Measurements from ENCODE around the gene MRTFB. TPM values are rescaled to one million over a fixed set of nuclear protein-coding genes. Genes with fewer than 3 reads are reported as not detected.

The MRTFB gene
- total RNA-seq, 1 experiment from 2014 or later, result 5.3 TPM

GRCh38 chr16:14186007-14186794, 115.1 kb downstream of the MRTFB start:
- DNase-seq (ENCODE audit: low read depth), result peak; percentile 55

DNA sequence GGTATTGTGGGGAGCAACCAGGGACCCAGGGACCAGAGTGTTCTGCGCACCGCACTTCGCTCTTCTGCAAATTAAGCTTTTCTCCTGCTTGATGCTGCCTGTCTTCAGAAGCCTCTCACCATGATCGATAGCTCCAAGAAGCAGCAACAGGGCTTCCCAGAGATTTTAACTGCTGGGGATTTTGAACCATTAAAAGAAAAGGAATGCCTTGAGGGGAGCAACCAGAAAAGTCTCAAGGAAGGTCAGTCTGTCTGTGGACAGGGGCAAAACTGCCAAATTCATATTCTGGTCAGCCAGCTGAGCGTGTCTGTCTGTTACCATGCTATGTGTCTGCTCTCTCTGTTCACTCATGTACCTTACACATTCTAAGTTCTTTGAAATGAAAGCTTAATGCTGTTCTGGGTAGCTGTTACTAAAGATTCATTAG, 115.7 kb downstream of the MRTFB start:
- no peak for DNase-seq (ENCODE audit: low read depth)

DNA sequence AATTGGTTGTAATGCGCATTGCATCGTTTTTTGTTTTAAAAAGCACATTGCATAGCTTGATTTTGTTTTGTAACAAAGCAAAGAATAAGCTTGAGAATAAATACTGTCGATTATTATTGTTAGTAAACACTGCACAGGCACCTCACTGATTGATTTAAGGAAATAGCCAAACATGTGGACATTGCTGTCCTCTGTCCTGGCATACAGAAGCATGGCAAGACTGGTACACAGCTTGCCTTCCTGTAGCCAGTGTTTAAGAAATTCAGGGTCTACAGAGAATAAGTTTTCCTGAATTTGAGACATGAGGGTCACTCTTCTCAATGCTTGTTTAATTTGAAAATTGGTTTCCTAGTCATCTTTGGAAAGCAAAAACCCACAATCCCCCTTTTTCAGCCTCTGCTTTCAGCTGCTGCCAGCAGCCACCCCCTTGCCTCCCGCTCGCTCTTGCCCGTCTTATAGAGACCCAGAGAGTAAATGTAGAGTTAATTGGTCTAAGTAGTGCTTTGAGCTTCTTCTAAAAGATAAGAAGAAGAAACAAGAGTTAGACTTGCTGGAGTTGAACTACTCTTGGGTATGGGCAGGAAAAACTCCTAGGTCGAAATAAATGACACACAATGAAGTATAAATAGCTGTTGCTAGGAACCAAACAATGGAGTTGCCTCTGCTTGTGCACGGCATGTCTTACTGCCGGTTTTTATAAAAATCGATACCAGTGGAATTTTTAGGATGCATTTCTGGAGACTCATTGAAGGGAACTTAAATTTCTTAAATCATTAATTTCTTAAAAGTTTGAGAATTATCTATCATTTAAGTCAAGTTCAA, 116.6 kb downstream of the MRTFB start:
- no peak for DNase-seq (ENCODE audit: low read depth)

DNA sequence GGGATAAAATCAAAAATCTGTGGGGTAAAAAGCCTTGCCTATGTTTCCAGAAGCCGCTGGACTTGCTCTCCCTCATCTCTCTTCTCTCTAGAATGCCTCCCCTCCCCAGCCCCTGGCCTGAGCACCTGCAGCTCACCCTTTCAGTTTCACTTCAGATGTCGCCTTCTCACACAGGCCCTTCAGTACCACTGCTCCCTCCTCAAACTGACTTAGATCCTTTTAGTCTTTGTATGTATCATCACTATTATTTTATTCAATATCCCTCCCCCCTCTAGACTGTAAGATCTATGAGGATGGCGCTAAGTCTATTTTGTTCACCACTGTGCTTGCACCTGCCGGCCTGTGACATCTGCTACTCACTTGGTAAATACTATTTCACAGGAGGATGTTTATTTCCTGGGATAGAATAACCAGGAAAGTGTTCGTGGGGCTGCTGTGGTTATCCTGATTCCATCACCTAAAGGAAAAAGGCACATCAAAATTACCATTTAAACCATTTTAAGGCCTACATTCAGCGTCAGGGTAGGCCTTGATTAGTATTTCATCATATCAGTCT, 122.3 kb downstream of the MRTFB start:
- no peak for DNase-seq (ENCODE audit: low read depth)

DNA sequence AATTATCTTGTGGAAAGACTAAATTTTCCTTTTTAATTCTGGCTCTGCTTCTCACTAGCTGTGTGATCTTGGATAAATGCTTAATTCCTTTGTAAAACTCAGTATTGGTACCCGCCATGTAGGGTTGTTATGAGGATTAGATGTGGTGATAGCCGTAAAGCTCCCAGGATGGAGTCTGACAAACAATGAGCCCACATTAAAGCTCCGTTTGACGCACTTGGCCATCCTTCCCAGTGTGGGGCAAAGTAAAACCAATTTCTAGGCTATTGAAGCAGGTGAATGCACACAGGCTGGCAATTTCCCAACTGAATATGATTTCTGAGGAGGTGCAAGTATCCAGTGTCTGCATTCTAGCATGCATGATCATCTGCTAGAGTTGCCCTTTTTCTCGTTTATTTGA, 123.6 kb downstream of the MRTFB start:
- no peak for DNase-seq (ENCODE audit: low read depth)

- no peak for DNase-seq (ENCODE audit: low read depth)
These were observed 124.9 kb downstream of the MRTFB start for GRCh38 chr16:14196011-14196410.

- DNase-seq (ENCODE audit: low read depth), result no peak
These were observed 125.4 kb downstream of the MRTFB start for GRCh38 chr16:14196539-14196938.

DNA sequence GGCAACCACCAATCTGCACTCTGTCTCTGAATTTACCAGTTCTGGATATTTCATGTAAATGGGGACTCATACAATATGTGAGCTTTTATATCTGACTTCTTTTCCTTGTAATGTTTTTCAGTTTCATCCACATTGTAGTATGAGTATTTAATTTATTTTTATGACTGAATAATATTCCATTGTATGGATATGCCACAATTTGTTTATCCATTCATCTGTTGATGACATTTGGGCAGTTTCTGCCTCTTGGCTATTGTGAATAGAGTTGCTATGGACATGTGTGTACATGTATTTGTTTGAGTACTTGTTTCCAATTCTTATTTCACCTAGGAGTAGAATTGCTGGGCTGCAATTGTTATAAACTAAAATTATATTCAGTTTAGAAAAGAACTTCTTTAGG, 126.9 kb downstream of the MRTFB start:
- no peak for DNase-seq (ENCODE audit: low read depth)

GRCh38 chr16:14198572-14198971, 127.5 kb downstream of the MRTFB start:
- no peak for DNase-seq (ENCODE audit: low read depth)

- DNase-seq (ENCODE audit: low read depth), result no peak
These were observed 128.1 kb downstream of the MRTFB start for GRCh38 chr16:14199199-14199598.

- no peak for DNase-seq (ENCODE audit: low read depth)
These were observed 128.5 kb downstream of the MRTFB start for GRCh38 chr16:14199624-14200023.

DNA sequence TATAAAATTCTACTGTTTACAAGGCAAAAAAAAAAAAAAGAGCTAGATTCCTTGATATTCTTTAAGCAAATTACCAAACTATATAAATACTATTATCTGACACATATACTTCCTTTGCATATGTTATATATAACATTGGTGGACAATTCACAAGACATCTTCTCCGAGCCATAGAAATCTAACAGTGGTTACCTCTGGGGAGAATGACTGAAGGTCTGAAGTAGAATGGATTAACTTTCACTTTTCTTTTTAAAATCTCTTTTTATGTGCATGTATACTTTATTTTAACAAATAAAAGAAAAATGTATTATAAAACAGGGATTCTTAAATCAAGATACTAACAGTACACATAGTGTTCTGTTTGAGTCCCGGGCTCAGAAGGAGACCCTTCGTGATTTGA, 131.0 kb downstream of the MRTFB start:
- DNase-seq (ENCODE audit: low read depth), result no peak

DNA sequence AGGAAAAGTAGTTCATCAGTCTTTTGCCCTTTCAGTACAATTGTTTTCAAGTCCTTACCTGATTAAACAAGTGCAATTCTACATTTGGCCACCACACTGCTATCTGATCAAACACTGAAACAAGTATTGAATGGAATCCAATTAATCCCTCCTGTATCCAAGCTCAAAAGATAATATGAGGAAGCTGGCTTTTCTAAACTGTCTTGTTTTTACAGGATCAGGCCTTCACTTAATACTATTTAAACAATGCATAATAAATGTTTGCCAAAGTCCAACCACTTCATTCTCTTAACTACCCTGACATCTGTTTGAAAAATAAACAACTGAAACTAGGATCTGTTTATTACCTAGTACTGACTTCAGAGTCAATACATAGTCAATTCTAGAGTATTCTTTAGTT, 131.6 kb downstream of the MRTFB start:
- DNase-seq (ENCODE audit: low read depth), result no peak

GRCh38 chr16:14203166-14203565, 132.0 kb downstream of the MRTFB start:
- no peak for DNase-seq (ENCODE audit: low read depth)

DNA sequence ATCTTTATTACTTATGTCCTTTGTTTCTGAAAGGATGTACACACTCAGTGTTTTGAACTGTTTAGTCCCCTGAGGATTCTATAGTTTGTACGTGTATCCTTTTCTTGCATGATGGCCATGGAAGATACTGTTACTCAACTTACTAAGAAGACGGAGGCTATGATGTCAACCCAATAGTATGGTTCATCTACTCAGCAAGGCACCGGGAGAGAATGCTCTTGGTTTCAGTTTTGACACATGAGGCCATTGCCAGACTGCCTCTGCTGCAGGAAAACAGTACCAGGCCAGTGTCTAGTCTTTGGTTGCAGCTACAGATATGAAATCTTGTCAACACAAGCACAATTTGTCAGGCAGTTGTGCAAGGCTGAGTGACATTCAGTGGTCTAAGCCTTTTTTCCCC, 134.5 kb downstream of the MRTFB start:
- no peak for DNase-seq (ENCODE audit: low read depth)

GRCh38 chr16:14211856-14212543, 140.9 kb downstream of the MRTFB start:
- no peak for DNase-seq (ENCODE audit: low read depth)

DNA sequence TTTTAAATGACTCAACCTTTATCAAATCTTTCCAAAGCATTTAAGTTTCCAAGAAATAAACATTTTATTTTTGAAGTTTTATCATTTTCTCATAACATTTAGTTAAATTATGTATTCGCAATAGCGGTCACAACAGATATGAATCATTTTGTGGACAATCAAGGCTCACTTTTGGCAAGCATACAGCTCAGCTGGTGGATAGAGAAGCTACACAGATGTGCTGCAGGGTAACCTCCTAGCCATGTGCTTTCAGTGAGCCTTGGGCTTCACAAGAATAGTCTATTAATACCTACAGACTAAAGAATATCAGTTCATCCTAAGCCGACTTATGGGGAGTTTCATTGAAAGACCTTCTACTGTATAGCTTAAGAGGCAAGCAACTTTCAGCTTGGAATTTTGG, 144.8 kb downstream of the MRTFB start:
- DNase-seq (ENCODE audit: low read depth), result no peak

DNA sequence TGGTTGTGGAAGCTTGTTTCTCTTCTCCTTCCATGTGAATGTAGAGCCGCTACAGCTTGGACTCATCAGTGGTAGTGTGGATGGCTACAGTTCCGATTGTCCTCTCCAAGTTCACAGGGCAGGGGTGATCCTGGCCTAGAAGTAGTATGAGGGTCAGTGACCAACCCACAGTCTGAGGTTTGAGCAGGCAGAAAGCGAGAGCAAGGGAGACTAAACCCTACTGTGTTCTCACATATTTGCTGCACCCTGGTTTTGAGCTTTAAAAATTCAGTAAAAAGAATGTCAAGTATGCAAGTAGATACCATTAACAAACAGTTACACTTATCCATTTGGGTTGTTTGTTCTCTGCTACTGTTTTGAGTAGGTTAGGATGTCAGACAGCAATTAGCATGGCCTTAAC, 148.9 kb downstream of the MRTFB start:
- no peak for DNase-seq (ENCODE audit: low read depth)

GRCh38 chr16:14223632-14224031, 152.5 kb downstream of the MRTFB start:
- DNase-seq (ENCODE audit: low read depth), result no peak

- DNase-seq (ENCODE audit: low read depth), result no peak
These were observed 154.3 kb downstream of the MRTFB start for GRCh38 chr16:14225457-14225856.

DNA sequence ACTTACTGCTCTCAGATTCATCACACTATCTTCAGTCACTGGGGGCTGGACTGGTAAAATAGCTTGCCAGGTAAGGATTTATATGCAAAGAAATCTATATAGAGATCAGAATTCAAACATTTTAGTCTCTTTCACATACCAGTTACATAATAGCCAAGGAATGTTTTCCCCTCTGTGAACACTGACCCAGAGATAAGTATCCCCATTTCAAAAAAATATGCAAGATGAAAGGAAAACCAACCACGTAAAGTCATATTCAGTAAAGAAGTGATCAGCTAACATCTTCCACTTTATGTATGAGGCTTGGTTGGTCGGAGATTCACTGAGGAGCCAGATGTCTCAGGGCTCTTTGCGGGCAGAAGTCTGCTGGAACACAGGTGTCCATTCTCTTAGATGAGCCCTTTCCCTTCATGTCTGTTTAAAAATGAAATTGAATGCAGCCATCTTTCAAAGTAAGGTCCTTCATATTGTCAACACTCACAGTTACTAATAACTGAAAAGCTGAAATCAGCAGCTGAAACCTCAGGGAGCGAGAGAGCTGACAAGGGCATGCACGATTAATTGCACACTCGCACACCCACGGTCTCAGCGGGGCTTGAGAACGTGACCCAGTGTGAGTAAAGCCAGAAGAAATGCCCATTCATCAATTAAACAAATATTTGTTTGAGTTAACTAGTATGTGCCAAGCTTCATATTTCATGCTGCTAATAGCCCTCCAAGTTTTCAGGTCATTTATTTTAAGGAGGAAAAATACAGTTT, 161.2 kb downstream of the MRTFB start:
- no peak for DNase-seq (ENCODE audit: low read depth)
